ENCODE data around the gene RPSA. TPM values are rescaled to one million over a fixed set of nuclear protein-coding genes. Genes with fewer than 3 reads are reported as not detected.

RPSA gene
- total and polyA plus RNA-seq, 3 donors from 2014 or later: 387 to 858 (median 661) TPM

DNA sequence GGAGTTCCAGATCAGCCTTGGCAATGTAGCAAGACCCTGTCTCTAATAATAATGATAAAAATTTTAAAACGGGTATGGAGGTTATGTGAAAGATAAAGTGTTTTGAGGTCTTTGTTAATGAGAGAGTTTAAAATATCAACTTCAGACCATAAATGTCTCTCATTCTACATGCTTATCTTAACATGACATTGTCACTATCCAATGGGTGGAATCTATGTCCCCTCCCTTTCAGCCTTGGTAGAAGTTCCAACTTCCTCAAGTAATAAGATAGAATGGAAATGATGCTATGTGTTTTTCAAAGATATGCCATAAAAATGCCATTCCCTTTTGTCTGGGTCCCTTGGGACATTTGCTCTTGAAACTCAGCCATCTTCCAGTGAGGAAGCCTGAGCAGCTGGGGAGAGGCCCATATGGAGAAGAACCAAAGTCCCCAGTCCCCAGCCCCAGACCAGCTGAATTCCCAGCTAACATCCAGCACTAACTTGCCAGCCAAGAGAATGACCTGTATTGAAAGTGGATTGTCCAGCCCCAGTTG, 17.0 kb downstream of the RPSA start:
- Histone ChIP-seq H3K27me3 (no peaks in the 10 kb centered on the region), H3K4me1 (no peaks in the 10 kb centered on the region), H3K27ac (no peak overlapping the region), H3K36me3 (ENCODE audit: low read depth, missing control alignments) (no peaks in the 10 kb centered on the region), H3K9me3 (no peaks in the 10 kb centered on the region), H3K4me3 (no peak overlapping the region)
- TF ChIP-seq, protein P1, sequence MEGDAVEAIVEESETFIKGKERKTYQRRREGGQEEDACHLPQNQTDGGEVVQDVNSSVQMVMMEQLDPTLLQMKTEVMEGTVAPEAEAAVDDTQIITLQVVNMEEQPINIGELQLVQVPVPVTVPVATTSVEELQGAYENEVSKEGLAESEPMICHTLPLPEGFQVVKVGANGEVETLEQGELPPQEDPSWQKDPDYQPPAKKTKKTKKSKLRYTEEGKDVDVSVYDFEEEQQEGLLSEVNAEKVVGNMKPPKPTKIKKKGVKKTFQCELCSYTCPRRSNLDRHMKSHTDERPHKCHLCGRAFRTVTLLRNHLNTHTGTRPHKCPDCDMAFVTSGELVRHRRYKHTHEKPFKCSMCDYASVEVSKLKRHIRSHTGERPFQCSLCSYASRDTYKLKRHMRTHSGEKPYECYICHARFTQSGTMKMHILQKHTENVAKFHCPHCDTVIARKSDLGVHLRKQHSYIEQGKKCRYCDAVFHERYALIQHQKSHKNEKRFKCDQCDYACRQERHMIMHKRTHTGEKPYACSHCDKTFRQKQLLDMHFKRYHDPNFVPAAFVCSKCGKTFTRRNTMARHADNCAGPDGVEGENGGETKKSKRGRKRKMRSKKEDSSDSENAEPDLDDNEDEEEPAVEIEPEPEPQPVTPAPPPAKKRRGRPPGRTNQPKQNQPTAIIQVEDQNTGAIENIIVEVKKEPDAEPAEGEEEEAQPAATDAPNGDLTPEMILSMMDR (IDR thresholded peaks at IDR 0.05): no peak
- intact Hi-C loops (cut with DNase I; ENCODE audit: low total_unique reads): no loop called here
- no peak for DNase-seq
- 58 to 66% methylated on average over 1 of the region's 1 CpG for WGBS, 2 donors

DNA sequence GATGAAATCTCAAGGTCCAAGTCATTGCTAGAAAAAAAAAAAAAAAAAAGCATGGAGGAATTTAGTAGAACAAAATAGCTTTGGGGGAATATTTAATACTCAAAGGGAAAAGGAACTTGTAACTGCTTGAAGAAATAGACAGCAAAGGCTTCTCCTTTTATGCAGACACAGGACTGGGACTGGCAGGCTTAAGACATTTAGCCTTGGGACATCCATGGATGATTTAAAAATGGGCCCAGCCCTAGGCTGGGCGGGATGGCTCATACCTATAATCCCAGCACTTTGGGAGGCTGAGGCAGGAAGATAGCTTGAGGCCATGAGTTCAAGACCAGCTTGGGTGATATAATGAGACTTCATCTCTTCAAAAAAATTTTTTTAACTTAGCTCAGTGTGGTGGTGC, 19.8 kb downstream of the RPSA start:
- Histone ChIP-seq H3K4me1 (no peaks in the 10 kb centered on the region), H3K9me3 (no peaks in the 10 kb centered on the region), H3K27me3 (no peaks in the 10 kb centered on the region), H3K4me3 (no peak overlapping the region), H3K36me3 (ENCODE audit: low read depth, missing control alignments) (no peaks in the 10 kb centered on the region), H3K27ac (no peak overlapping the region)
- 0 to 57% methylated on average over 1 of the region's 1 CpG for WGBS, 2 donors
- no peak for DNase-seq
- intact Hi-C loops (cut with DNase I; ENCODE audit: low total_unique reads): no loop called here
- TF ChIP-seq POLR2A (IDR thresholded peaks at IDR 0.05): no peak
- TF ChIP-seq, protein P1 (IDR thresholded peaks at IDR 0.05): no peak

- no peak overlapping the region for H3K4me3 ChIP-seq
- WGBS, 2 donors: 84 to 86% methylated on average over 1 of the region's 1 CpG
- H3K27ac ChIP-seq: no peak overlapping the region
- TF ChIP-seq, protein P1 (IDR thresholded peaks at IDR 0.05): no peak
- no peak for TF ChIP-seq POLR2A (IDR thresholded peaks at IDR 0.05)
- H3K36me3 ChIP-seq (ENCODE audit: low read depth, missing control alignments): no peaks in the 10 kb centered on the region
- no peak for DNase-seq
- H3K9me3 ChIP-seq: no peaks in the 10 kb centered on the region
- intact Hi-C loops (cut with DNase I; ENCODE audit: low total_unique reads): no loop called here
- H3K4me1 ChIP-seq: no peaks in the 10 kb centered on the region
- H3K27me3 ChIP-seq: no peaks in the 10 kb centered on the region
These were observed 21.0 kb downstream of the RPSA start for GRCh38 chr3:39427506-39427905.

DNA sequence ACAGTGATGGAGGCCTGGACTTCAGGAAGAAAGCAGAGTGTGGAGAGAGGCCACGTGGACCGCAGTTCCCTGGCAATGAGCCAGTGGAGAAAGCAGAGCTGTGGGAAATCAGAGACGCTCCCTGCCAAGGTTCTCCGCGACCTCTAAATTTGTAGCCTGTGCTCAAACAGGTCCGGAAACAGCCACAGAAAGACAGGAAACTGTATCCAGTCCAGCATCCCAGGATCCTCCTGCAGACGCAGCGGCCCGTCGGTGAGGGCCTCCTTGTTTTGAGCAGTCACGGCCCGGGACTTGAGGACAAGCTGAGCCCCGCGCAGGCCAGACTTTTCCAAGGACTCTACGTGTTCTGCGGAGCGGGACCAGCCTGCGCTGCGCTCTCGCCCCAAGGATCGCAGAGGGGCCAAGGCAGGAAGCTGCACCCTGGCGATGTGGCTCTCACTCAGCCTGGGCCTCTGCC, 22.3 kb downstream of the RPSA start:
- no peaks in the 10 kb centered on the region for H3K9me3 ChIP-seq
- intact Hi-C loops (cut with DNase I; ENCODE audit: low total_unique reads): no loop called here
- H3K27me3 ChIP-seq: no peaks in the 10 kb centered on the region
- TF ChIP-seq, protein P1 (IDR thresholded peaks at IDR 0.05): no peak
- TF ChIP-seq POLR2A (IDR thresholded peaks at IDR 0.05): no peak
- H3K4me3 ChIP-seq: no peak overlapping the region
- no peaks in the 10 kb centered on the region for H3K4me1 ChIP-seq
- WGBS, 2 donors: 8 to 40% methylated on average over 7 to 21 of the region's 22 CpGs
- H3K36me3 ChIP-seq (ENCODE audit: low read depth, missing control alignments): no peaks in the 10 kb centered on the region
- no peak for DNase-seq
- no peak overlapping the region for H3K27ac ChIP-seq

DNA sequence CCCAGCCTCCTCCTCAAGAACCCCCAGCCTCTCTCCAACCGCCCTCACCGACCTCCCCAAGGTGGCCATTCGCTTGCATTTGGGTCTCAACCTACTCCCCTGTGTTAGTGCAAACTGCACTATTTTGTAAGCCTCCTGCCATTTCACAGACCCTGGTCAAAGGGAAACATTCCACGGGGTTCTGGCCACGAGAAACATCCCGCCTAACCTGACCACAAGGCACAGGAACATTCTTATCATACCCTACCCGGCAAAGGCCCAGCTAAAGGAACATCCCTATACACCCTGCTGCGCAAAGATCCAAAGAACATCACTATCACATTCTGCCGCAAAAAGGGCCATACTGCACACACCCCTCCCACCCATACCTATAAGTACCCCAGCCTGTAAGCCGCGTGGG, 22.9 kb downstream of the RPSA start:
- intact Hi-C loops (cut with DNase I; ENCODE audit: low total_unique reads): no loop called here
- TF ChIP-seq POLR2A (IDR thresholded peaks at IDR 0.05): no peak
- TF ChIP-seq, protein P1 (IDR thresholded peaks at IDR 0.05): no peak
- H3K4me3 ChIP-seq: no peak overlapping the region
- H3K9me3 ChIP-seq: no peaks in the 10 kb centered on the region
- H3K36me3 ChIP-seq (ENCODE audit: low read depth, missing control alignments): no peaks in the 10 kb centered on the region
- no peaks in the 10 kb centered on the region for H3K27me3 ChIP-seq
- WGBS, 2 donors: 73 to 74% methylated on average over 11 of the region's 11 CpGs
- H3K4me1 ChIP-seq: no peaks in the 10 kb centered on the region
- H3K27ac ChIP-seq: no peak overlapping the region
- DNase-seq: no peak
